ENCODE results near the gene IRS1.

The IRS1 gene

GRCh38 chr2:226790011-226790410 is 9.6 kb downstream of the IRS1 start:
- no peak for DNase-seq (ENCODE audit: low spot score)

DNA sequence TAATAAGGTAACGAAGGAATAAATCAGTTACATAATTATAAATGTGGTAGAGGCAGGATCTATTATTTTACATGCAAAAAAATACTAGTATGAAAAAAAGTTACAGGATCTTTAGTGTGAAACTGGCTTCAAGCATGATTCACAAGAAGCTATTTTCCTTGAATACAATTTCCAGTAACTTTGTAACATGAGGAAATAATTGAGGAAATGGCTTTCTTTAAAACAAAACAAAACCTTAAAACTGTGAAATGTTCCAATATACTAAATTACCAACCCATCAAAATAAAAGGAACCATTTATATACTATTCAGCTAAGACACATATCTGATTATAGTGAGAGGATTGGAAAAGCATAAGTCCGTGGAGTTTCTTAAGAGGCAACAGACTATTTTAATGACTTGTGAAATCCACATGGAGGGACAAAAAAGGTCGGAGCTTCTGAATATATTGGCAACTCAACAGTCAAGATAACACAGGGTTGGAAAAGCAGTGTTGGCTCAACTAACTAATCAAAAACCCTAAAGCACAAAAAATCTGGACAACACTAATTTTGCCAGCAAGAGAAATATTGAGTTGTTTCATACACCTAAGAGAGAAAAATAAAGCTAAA is 10.6 kb downstream of the IRS1 start:
- DNase-seq (ENCODE audit: low spot score): no peak

DNA sequence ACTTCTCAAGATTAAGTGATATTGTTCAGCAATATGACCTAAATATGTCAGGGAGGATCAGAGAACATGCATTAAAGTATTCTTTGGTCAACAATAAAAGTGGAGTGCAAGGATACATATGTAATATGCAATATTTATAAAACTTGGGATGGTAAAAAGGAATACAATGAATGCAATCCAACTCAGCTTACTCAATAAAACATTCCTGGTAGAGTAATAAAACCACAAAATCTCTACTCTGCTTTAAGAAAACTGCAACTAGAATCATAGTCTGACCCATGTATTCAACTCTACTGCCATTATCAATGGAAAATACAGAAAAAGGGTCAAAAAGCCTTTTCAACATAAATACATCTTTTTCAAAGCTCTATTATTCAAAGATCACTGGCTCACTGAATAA is 11.6 kb downstream of the IRS1 start:
- DNase-seq (ENCODE audit: low spot score): no peak

DNA sequence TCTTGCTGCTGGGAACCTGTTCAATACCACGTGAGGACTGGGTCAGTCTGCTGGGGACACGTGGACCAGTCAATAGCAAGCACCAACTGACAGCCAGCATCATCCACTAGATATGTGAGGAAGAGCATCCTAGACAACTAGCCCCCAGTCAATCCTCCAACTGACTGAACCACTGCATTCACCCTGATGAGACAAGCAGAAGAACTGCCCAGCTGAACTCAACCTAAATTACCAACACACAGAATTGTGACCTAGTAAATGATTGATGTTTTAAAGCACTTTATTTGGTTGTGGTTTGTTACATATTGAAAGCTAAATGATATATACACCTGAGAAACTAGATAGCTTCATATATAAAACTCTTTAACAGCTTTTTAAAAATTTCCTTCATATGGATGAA is 15.7 kb downstream of the IRS1 start:
- DNase-seq (ENCODE audit: low spot score): no peak

DNA sequence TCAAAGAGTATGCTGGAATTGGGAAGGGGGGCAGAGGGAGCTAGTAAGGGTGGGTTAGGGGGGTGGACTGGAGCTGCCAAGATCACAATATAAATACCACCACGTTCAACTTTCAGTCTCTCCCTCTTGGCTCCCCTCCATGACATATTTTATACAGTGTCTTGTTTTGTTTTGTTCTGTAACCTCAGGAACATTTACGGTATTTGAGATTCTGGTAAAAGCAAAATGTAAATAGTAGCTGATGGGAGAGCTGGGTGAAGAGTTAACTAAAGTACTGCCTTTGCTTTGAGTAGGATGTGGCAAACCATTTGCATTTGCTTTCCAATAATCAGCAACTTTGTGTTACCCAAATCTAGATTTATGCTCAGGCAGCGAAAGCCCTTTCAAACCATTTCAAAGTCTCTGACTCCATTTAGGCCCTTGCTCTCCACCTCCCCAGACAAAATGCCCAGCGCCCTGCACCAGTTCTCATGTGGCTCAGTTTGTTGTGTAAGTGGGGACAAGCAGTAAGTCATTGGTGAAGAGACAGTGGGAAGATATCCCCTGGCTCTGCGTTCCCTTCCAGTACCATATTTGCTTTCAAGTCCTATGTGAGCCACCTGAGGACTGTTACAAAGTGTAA is 17.4 kb downstream of the IRS1 start:
- DNase-seq (ENCODE audit: low spot score): no peak

- DNase-seq (ENCODE audit: low spot score): no peak
Measured at GRCh38 chr2:226780431-226780830, 19.2 kb downstream of the IRS1 start.

DNA sequence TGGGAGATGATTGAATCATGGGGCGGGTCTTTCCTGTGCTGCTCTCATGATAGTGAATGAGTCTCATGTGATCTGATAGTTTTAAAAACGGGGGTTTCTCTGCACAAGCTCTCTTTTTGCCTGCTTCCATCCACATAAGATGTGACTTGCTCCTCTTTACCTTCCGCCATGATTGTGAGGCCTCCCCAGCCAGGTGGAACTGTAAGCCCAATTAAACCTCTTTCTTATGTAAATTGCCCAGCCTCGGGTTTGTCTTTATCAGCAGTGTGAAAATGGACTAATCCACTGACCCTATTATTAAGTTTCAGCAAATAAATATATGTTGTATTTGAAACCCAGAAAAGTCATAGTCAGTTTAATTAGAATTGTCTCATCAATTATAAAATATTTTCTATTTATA is 22.0 kb downstream of the IRS1 start:
- DNase-seq (ENCODE audit: low spot score): no peak

DNA sequence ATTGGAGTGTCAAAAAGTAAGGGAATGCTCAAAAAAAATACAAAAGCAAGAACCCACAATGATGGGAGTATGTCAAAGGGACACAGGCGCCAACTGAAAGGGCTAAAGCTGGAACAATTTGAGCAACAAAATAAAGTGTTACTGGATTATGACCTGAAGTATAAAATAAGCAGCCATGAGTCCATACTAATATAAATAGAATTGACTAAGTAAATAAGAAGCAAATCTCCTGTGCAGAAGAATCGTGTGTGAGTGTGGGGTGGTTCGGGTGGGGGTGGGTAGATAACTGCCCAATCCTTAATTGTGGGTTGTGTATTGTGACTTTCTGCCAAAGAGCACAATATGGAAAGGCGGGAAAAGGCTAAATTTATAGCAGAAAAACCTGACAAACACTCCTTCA is 23.5 kb downstream of the IRS1 start:
- no peak for DNase-seq (ENCODE audit: low spot score)

GRCh38 chr2:226775032-226775509 is 24.5 kb downstream of the IRS1 start:
- DNase-seq (ENCODE audit: low spot score): no peak

- DNase-seq (ENCODE audit: low spot score): no peak
Measured at GRCh38 chr2:226773291-226773690, 26.3 kb downstream of the IRS1 start.

DNA sequence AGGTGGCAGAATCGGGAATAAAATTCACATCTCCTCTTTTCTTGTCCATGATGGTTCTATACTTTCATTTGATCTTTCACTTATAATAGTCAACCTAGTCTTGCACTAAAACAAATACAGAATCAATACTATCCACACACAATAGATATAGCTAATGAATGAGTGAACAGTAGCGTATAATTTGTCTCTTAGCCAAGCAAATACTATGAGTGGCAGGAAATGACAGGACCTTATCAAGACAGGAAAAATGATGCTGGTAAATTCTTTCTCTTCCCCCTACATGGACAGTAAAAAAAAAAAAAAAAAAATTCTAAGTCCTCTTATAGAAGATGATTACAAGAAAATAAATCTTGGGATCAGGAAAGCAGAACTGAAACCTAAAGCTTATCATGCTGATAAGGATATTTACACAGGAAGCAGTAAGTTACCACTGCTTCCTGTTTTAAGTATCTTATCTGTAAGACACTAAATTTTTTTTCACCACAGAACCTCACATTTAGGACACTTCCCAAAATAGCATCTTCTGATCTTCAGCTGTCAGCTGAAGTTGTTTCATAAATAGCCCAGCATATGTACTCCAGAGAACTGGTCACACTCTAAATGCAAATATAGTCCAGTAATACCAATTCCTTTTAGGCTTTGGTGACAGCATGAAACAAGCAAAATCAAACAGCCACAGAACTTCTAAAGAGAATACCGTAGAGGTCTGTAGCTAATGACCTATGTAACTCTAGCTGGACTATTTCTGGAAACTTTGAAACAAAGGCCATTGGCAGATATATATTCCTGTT is 27.0 kb downstream of the IRS1 start:
- no peak for DNase-seq (ENCODE audit: low spot score)

GRCh38 chr2:226771067-226771466 is 28.6 kb downstream of the IRS1 start:
- DNase-seq (ENCODE audit: low spot score): no peak

DNA sequence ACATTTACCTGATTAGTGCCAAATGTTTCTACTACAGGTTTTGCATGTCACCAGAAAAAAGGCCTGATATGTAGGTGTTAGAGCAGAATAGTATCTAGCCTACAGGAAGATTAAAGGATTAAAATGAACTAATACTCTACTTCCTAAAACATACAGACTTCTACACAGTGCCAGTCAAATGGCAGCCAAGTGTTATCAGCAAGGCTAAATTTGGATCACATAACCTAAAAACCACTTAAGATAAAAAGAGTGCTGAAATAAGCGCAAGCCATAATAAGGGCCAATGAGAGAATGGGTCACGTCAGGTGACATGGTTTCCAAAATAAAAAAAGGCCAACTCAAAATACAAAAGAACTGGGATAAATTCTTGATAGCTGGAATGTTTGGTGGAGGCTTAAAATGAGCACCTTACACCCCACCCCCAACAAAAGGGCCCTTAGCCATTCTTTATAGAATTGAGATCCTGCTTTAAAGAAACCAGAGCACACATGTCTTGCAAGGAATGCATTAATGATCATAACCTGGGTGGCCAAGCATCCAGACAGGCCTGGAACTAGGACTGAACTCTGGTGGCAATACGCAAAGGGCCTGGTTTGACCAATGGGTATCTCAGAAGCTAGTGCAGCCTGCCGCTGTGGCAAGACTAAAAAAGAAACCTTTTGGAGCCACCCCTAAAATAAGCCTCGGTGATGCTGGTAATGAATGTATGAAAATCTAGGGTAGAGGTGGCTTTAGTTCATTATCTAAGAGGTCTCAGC is 32.4 kb downstream of the IRS1 start:
- DNase-seq (ENCODE audit: low spot score): no peak

- DNase-seq (ENCODE audit: low spot score): no peak
Measured at GRCh38 chr2:226766352-226767055, 33.1 kb downstream of the IRS1 start.

GRCh38 chr2:226763320-226763719 is 36.3 kb downstream of the IRS1 start:
- no peak for DNase-seq (ENCODE audit: low spot score)

- DNase-seq (ENCODE audit: low spot score): no peak
Measured at GRCh38 chr2:226761195-226761583, 38.4 kb downstream of the IRS1 start.

DNA sequence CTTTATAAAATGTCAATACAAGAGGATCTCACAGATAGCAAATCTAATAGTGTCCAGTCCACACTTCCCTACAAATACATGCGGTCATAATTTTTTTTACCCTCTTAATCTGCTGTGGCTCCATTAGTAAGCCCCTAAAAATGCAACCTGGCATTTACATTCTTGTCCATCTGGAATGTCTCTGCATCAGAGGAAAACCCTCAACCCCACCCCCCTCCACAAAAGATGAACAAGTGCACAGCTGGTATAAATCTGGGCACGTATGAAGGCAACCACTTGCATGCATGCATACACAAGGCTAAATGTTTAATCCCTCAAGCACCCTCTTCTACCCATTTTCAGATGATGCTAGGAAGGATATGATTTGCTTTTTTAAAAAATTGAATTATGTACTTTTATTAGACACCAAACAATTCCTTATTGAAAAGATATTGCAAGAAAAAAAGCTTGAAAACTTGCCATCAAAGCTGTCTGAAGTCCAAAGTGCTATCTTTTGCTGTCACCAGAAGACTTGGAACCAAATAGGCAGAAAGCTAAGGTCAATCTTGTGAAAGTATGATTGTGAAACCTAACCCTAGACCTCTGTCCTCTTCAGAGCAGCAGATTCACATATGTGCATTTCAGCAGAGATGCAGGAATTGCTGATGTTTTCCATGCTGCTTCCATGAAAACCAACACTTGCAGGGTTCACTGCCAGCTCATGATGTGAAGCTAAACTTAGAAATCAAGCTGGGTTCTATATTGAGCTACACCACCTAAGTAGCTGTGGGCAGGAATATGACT is 39.0 kb downstream of the IRS1 start:
- DNase-seq (ENCODE audit: low spot score): no peak

GRCh38 chr2:226759768-226760167 is 39.9 kb downstream of the IRS1 start:
- DNase-seq (ENCODE audit: low spot score): no peak

GRCh38 chr2:226758921-226759640 is 40.5 kb downstream of the IRS1 start:
- no peak for DNase-seq (ENCODE audit: low spot score)

DNA sequence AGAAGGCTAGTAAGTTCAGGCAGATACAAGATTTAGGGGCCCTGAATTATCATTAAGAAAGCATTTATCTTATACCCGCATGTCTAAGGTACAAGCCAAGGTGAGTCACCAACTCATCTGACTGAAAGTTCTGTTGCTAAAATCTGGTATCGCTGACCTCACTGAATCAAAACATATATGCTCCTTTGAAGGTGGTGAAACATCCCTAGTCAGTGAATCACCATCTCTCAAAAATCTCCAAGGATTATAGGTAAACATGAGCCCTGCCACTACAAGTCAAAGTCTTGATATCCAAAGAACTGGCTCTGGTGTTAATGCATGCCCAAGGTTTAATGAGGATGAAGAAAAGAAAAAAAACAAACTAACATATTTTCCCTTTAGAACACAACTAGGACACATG is 43.5 kb downstream of the IRS1 start:
- DNase-seq (ENCODE audit: low spot score): no peak
